HG03565 (cell line): ENCODE results near the gene EIF4A2.
A peak's percentile ranks its signal among the peaks of the same experiment; 100 is the strongest.

Experiments used
- ATAC-seq: cut with Tn5 transposase; IDR thresholded peaks from one replicate; pipeline ENCODE4 v1.9.1; 2021; ENCODE audit warnings: mild to moderate bottlenecking, moderate library complexity; ENCODE audit not compliant: unreplicated experiment

The EIF4A2 gene

DNA sequence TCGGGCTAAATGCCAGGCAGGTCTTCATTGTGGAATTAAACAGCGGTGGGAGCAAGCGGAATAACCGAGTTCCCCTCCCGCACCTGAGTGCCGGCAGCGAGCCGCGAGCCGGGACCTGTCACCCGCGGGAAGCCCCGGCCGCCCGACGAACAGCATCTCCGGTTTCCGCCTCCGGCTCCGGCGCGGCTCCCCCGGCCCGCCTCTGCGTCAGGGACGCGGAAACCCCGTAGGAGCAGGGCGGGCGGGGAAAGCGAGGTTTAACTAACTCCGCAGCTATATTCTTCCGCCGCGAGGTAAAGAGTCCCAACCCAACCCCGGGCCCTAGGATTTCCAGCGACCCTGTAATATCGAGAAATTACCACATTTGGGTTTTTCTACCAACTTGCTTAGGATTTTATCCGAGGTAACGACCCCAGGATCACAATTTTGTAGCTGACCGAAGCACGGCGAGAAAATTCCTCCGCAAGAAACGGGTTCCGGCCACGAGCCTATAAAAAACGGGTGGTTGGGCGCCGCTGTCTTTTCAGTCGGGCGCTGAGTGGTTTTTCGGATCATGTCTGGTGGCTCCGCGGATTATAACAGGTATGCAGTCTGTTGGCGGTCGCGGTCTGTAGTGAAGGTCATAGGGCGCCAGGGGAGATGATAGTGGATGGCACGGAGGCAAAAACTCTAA is at the start of gene EIF4A2:
Gene EIF4A2 (plus strand): TSS at position 520 of the 673 bp plus-strand sequence. CDS start 34 bp downstream, at position 554.
- peak; percentile 40 for ATAC-seq

DNA sequence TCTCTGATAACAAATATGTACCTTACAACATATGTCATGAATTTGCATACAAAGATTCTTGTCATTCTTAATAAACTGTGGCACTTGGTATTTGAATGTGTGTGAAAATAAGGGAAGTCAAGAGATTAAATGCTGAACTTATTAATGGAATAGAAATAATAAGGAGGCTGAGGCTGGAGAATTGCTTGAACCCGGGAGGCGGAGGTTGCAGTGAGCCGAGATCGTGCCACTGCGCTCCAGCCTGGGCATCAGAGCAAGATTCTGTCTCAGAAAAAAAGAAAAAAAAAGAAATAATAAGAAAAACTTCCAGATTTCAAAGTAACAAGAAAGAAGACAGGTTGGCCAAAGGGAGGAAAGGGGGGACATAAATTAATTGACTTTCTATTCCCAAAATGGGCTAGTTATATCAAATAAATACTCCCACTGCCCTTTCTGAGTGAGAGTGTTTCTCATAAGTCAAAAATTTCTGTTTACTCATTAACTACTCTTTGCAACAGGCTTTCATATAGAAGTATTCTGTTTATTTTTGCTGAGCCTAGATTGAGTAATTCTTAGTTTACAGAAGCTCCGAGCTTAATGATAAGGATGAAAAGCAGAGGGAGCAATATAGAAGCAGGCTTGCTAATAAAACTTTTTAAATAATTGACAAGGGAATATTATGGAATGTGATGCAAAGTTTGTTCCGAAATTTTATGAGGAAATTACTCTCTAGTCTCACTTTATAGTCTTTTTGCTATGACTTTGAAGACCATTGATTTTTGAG is 40.6 kb upstream of the EIF4A2 start:
- ATAC-seq: no peak

DNA sequence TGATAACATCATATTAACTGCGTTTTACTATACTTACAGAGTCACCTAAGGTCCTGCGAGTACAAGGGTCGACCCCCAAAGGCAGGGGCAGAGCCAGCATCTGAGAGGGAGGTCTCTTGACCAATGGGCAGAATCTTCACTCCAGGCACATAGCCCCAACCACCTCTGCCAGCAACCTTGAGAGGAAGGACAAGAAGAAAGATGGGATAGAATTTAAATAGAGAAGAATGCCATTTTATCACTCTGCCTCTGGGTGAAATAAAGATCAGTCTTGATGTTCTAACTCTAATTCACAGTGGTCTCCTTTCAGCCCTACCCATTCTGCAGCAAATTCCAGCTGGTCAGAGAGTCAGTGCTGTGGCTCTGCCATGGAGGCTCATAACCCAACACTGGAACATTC is 39.7 kb upstream of the EIF4A2 start:
- ATAC-seq: no peak

DNA sequence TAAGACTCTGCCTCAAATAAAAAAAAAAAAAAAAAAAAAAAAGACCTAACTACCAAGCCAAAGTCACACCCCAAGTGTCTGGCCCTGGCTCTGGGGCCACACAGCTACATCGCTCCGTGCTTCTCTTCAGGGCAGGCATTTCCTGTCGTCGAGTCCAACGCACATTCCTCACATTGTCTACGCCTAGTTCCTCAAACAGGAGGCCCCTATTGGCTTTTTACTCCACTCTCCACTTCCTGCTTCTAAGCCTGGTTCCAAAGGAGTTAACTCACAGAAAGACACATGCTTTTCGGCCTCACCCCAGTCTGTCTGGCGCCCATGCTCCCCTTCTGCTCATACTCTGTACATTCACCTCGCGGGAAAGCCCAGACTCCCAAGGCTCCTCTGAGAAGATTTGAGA is 37.4 kb upstream of the EIF4A2 start:
- ATAC-seq: no peak

- ATAC-seq: no peak
Measured at GRCh38 chr3:186750316-186750715, 33.1 kb upstream of the EIF4A2 start.

GRCh38 chr3:186751480-186751879 is 31.9 kb upstream of the EIF4A2 start:
- no peak for ATAC-seq

- ATAC-seq: no peak
Measured at GRCh38 chr3:186754006-186754405, 29.4 kb upstream of the EIF4A2 start.

GRCh38 chr3:186754871-186755270 is 28.5 kb upstream of the EIF4A2 start:
- ATAC-seq: no peak

DNA sequence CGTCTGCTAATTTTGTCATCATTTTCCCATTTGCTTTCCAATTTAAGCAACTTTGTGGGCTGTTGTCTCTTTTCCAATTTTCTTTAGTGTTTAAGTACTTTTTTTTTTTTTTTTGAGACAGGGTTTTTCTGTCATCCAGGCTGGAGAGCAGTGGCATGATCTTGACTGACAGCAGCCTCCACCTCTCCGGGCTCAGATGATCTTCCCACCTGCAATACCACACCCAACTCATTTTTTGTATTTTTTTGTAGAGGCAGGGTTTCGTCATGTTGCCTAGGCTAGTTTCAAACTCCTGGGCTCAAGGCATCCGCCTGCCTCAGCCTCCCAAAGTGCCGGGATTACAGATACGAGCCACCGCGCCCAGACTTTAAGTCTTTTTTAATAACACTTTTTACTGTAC is 26.2 kb upstream of the EIF4A2 start:
- no peak for ATAC-seq

- ATAC-seq: no peak
Measured at GRCh38 chr3:186757686-186758220, 25.6 kb upstream of the EIF4A2 start.

DNA sequence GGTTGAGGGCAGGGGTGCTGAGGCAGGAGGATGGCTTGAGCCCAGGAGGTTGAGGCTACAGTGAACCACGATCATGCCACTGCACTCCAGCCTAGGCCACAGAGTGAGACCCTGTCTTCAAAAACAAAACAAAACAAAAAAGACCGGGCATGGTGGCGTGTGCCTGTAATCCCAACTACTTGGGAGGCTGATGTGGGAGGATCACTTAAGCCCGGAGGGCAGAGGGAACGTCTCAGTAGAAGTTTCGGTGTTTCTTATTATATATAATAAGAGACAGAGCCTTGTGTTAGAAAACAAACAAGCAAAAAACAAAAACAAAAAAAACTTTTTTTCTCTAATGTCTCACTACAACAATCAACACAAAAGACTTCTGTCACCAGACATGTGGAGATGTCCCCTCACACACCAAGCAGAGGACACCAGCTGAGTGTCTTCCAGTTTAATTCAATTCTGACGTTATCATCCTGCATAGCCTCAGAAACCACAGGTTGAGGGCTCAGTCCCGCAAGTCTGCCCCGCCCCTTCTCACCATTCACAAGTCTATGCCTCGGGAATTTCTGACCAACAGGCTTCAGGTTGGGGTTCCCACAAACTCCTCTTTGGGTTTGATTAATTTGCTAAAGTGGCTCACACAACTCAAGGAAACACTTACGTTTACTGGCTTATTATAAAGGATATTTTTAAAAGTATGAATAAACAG is 24.0 kb upstream of the EIF4A2 start:
- no peak for ATAC-seq

- no peak for ATAC-seq
Measured at GRCh38 chr3:186760141-186760833, 23.1 kb upstream of the EIF4A2 start.

- ATAC-seq: no peak
Measured at GRCh38 chr3:186760897-186761447, 22.4 kb upstream of the EIF4A2 start.

DNA sequence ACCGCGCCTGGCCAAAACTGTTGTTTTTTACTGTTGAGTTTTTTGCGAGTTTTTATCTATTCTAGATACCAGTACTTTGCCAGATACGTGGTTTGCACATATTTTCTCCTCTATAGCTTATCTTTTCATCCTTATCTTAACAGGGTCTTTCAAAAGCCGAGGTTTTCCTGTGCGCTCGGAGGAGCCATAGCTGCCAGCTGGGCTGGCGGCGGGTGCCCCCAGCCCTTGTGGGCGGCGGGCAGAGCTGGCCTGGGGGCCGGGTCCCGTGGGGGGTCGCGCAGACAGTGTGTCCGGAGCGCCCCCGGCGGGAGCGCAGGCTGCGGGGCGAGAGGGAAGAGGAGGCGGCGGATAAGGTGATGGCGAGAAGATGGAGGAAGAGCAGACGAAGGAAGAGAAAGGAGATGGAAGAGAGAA is 11.1 kb upstream of the EIF4A2 start:
- no peak for ATAC-seq

- ATAC-seq: peak; percentile 80
Measured at GRCh38 chr3:186772701-186773417, 10.5 kb upstream of the EIF4A2 start.

- no peak for ATAC-seq
Measured at GRCh38 chr3:186775999-186776398, 7.4 kb upstream of the EIF4A2 start.

- ATAC-seq: no peak
Measured at GRCh38 chr3:186779204-186779603, 4.2 kb upstream of the EIF4A2 start.

GRCh38 chr3:186782542-186783057 is 777 bp upstream of the EIF4A2 start:
- ATAC-seq: peak; percentile 16

GRCh38 chr3:186783731-186784515 is 546 bp downstream of the EIF4A2 start:
- peak; percentile 31 for ATAC-seq
